ENCODE results near the gene NUBPL. TPM values are rescaled to one million over a fixed set of nuclear protein-coding genes. Genes with fewer than 3 reads are reported as not detected.
A peak's percentile ranks its signal among the peaks of the same experiment; 100 is the strongest.

Gene NUBPL
- total RNA-seq, 3 donors from 2014 or later: 10.8 to 15.1 (median 12.0) TPM

GRCh38 chr14:31893221-31893757 lies 332.1 kb downstream of the NUBPL start:
- no peaks in the 10 kb centered on the region for H3K4me1 ChIP-seq (ENCODE audit: low read depth)
- H3K9me3 ChIP-seq: no peaks in the 10 kb centered on the region
- H3K4me3 ChIP-seq: no peak overlapping the region
- DNase-seq: no peak
- H3K36me3 ChIP-seq (ENCODE audit: low read depth): no peaks in the 10 kb centered on the region
- TF ChIP-seq, protein P1, sequence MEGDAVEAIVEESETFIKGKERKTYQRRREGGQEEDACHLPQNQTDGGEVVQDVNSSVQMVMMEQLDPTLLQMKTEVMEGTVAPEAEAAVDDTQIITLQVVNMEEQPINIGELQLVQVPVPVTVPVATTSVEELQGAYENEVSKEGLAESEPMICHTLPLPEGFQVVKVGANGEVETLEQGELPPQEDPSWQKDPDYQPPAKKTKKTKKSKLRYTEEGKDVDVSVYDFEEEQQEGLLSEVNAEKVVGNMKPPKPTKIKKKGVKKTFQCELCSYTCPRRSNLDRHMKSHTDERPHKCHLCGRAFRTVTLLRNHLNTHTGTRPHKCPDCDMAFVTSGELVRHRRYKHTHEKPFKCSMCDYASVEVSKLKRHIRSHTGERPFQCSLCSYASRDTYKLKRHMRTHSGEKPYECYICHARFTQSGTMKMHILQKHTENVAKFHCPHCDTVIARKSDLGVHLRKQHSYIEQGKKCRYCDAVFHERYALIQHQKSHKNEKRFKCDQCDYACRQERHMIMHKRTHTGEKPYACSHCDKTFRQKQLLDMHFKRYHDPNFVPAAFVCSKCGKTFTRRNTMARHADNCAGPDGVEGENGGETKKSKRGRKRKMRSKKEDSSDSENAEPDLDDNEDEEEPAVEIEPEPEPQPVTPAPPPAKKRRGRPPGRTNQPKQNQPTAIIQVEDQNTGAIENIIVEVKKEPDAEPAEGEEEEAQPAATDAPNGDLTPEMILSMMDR (IDR thresholded peaks at IDR 0.05): no peak
- intact Hi-C loops (cut with DNase I, micrococcal nuclease): no loop called here
- peak; percentile 84 for ATAC-seq

- no peak for DNase-seq
- no peak for ATAC-seq
- TF ChIP-seq, protein P1 (IDR thresholded peaks at IDR 0.05): no peak
- H3K4me3 ChIP-seq: no peak overlapping the region
- intact Hi-C loops (cut with DNase I, micrococcal nuclease): no loop called here
- H3K4me1 ChIP-seq (ENCODE audit: low read depth): no peaks in the 10 kb centered on the region
- H3K9me3 ChIP-seq: no peaks in the 10 kb centered on the region
- no peaks in the 10 kb centered on the region for H3K36me3 ChIP-seq (ENCODE audit: low read depth)
These were observed 333.1 kb downstream of the NUBPL start for GRCh38 chr14:31894351-31894750.

DNA sequence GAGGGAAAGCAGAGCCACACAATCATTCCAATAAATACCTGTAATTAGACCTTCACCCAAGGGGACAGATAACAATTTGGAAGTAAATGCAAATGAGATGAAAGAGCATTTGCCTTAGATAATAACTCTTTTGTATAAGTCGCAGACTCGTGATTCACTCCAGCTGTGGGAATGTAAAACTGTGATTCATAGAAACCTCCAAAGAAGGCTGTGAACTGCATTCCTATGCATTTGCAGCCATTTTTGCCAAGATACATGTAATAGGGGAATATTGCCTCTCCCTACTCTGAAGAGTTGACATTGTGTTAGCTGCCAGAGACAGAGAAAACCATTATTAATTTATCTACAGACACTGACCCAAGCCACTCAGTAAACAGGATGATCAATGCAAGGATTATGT lies 334.0 kb downstream of the NUBPL start:
- Histone ChIP-seq H3K9me3 (no peaks in the 10 kb centered on the region), H3K4me3 (no peak overlapping the region), H3K4me1 (ENCODE audit: low read depth) (no peaks in the 10 kb centered on the region), H3K36me3 (ENCODE audit: low read depth) (no peaks in the 10 kb centered on the region)
- no peak for ATAC-seq
- no peak for DNase-seq
- intact Hi-C loops (cut with DNase I, micrococcal nuclease): no loop called here
- TF ChIP-seq, protein P1 (IDR thresholded peaks at IDR 0.05): no peak

DNA sequence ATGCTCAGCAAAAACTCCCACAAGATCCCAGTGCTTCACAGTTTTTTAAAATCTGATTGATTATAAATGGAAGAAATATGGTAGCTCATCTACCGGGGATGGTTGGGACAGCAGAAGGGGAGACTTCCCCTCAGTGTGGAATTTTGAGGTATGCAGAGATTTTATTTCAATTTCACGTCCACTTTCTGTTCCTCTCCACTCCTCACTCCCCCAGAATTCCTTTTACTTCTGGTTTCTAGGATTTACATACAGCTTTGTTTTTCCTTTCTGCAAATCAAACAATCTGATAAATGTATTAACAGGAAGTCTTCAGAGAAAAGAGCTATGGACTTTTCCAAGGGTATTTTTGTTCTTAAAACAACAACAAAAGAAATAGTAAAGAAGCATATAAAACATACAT lies 334.4 kb downstream of the NUBPL start:
- H3K4me3 ChIP-seq: no peak overlapping the region
- TF ChIP-seq, protein P1 (IDR thresholded peaks at IDR 0.05): no peak
- no peaks in the 10 kb centered on the region for H3K9me3 ChIP-seq
- DNase-seq: no peak
- no peaks in the 10 kb centered on the region for H3K4me1 ChIP-seq (ENCODE audit: low read depth)
- no peaks in the 10 kb centered on the region for H3K36me3 ChIP-seq (ENCODE audit: low read depth)
- intact Hi-C loops (cut with DNase I, micrococcal nuclease): no loop called here
- ATAC-seq: no peak

DNA sequence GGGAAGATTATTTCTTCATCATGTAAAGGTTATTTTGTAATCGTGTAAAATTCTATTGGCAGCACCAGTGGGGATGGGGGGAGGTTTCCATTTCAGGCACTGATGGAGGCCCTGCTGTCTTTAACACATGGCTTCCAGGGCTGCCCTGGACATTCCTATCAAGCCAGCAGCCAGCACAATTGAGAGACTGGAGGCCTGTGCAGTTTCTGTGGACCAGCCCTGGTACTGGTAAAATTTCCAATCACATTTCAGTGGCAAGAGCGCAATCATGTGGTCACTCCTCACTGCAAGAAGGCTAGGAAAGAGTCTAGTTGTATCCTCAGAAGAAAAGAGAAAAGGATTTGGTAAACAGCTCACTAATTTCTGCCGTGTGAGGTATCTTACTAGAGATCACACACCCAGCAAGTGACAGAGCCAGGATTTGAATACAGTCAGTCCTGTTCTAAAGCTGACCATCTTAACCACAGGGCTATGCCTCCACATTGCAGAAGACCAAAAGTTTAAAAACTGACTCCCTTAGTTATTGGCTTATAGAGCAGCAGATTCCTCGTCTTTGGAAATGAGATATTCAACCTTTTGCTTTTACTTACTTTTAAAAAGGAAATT lies 336.5 kb downstream of the NUBPL start:
- TF ChIP-seq, protein P1 (IDR thresholded peaks at IDR 0.05): no peak
- intact Hi-C loops (cut with DNase I, micrococcal nuclease): no loop called here
- no peak overlapping the region for H3K4me3 ChIP-seq
- ATAC-seq: no peak
- no peaks in the 10 kb centered on the region for H3K36me3 ChIP-seq (ENCODE audit: low read depth)
- no peaks in the 10 kb centered on the region for H3K4me1 ChIP-seq (ENCODE audit: low read depth)
- H3K9me3 ChIP-seq: no peaks in the 10 kb centered on the region
- peak in 1 of 3 donors; percentile 12 for DNase-seq

All from mucosa of descending colon (tissue), 3 donors.